Thyroid gland (tissue), 4 donors: Measurements from ENCODE around the gene FARS2.

ENCODE experiments used
- CTCF ChIP-seq, 6 experiments: fragments of 200-600 bp in 3 of 6; fragments of 450-650 bp in 3 of 6; sonication (generic) in 3 of 6; IDR thresholded peaks; one replicate each; pipeline ENCODE4 v1.5.1; 2016 to 2019; ENCODE audit warnings: antibody characterized with exemption in 6 of 6, mild to moderate bottlenecking in 2 of 6, inconsistent platforms in 1 of 6, moderate library complexity in 1 of 6
- POLR2A ChIP-seq, 2 donors: fragments of 450-650 bp; IDR thresholded peaks; one replicate each; pipeline ENCODE4 v1.6.1; 2017; ENCODE audit warnings: antibody characterized with exemption in 2 of 2, mild to moderate bottlenecking in 2 of 2, moderate library complexity in 1 of 2

- TF ChIP-seq CTCF (IDR thresholded peaks at IDR 0.05) = peak in 1 of 6 experiments; percentile 9
- no peak for TF ChIP-seq POLR2A (IDR thresholded peaks at IDR 0.05)
Measured at GRCh38 chr6:5764401-5764955, 503.2 kb downstream of the FARS2 start.
